Fibroblast of skin of right quadriceps (primary cell): Measurements from ENCODE around the gene KCNH1.

ENCODE experiments used
- DNase-seq: peaks from one replicate; pipeline ENCODE4 v3.0.0-alpha.2; 2013

The KCNH1 gene

DNA sequence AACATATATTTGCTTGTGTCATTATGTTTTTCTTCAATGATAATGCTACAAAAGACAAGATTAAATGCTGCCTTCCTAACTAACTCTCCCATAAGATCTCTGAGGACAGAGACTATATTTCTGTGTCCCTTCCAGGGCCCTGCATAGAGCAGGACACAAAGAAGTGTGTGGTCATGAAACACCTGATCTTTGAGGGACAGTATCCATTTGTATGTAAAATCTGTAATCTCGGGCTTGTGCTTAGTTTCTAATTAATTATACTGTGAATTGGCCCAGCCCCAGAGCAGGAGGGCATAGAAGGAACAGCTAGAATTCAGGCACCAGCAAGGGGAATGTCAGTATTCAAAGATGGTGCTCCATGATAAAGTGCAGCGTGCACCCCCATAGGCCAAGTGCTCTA, 430.4 kb downstream of the KCNH1 start:
- DNase-seq: no peak

GRCh38 chr1:210702506-210702905, 431.4 kb downstream of the KCNH1 start:
- no peak for DNase-seq

DNA sequence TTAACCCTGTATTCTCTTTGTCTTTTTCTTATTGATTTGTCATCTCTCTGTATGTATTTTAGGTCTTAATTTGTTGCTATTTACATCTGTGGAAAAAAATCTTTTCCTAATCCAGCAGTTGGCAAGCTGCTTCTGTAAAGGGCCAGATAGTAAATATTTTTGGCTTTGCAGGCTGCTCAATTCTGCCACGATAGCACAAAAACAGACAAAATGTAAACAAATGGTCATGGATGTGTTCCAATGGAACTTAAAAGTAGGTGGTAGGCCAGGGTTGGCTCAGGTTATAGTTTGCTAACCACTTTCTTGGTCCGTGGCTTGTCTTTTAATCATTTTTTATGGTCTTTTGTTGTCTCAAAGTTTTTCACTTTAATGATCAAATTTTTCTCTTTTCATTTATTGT, 433.4 kb downstream of the KCNH1 start:
- DNase-seq: no peak

GRCh38 chr1:210700083-210700482, 433.9 kb downstream of the KCNH1 start:
- DNase-seq: no peak

DNA sequence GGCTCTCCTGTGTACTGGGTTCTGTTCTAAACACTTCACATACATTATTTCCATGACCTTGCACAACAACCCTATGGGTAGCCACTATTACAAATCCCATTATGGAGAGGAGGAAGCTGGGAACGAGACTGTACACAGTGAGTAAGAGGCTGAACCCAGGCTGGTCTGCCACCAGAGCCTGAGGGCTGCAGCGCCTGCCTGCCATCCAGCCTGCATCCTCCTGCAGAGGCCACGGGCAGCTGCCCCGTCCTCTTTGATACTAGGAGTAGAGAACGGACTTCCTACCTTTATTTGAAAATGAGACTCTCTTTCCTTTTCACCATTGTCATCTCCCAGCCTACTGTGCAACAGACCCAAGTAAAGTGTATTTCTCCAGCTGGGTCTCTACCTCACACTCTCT, 435.3 kb downstream of the KCNH1 start:
- no peak for DNase-seq

DNA sequence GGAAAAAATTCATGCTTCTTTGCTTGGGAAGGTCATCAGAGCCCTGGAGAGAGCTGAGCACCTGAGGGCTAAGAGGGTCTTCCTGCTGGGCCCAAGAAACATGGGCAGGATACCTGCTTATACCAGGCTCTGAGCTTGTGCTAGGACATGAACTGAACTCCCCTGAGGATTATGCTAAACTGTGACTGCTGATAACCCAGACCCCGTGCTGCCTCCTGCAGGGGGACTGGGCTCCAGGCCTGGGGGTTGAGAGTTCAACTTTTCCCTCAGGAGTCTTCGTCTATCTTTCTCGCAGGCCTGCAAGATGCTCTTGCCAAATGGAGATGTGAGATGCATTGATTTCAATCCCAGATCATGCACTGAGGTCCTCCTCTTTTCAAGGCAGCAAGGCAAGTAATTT, 436.8 kb downstream of the KCNH1 start:
- no peak for DNase-seq

DNA sequence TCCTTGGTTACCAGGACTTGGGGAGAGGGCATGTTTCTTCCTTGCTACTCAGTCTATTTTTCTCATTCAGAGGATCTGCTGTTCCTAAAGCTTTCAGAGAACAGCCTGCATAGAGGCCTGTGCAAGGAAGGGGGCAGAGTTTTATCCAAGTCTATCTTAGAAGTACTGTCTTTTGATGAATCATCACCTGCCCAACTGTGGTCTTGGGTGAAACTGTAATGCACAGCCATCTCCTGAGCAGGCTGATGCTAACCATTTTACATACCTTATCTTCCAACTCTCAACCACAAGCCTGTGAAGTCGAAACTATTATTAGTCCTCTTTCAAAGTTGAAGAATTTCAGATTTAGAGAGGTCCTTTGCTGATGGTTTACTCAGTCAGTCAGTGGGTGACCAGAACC, 437.2 kb downstream of the KCNH1 start:
- DNase-seq: no peak

- DNase-seq: no peak
Measured at GRCh38 chr1:210695026-210695425, 438.9 kb downstream of the KCNH1 start.

DNA sequence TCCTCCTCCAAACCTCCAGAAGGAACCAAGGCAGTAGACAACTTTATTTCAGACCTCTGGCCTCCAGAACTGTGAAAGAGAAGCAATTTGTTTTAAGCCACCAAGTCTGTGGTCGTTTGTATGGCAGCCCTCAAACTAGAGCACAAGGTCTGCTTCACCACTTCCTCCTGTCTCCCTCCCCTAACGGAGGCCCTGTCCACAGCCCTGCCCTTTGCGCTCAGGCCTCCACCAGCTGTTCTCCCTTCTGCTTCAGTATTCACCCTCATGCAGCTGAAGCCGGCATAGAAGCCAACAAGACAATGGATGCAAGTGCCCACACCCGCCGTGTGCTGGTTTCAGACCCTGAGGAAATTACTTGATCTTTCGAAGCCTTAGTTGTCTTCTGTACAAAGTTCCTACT, 441.2 kb downstream of the KCNH1 start:
- DNase-seq: no peak

DNA sequence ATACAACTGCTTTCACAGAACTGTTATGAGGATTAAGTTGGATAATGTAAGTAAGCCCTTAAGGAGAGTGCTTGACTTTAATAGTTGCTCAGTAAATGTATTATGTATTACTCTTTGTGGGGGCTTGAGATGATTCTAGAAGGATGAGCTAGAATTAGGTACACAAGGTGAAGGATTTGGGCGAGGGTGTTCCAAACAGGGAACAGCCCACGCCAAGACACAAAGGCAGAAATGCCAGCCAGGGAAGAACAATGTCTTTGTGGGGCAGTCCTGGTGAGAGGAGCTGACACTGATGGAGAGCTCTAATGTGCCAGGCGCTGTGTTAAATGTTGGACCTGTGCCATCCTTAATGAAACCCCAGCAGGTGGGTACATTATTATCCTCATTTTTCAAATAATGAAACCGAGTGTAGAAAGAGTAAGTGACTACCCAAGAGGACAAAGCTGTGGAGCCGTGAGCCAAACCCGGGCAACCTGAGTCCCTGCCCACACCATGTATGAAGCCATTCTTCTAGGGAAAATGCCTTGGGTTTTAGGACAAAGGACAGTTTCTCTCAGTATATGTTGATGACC, 442.8 kb downstream of the KCNH1 start:
- DNase-seq: no peak

DNA sequence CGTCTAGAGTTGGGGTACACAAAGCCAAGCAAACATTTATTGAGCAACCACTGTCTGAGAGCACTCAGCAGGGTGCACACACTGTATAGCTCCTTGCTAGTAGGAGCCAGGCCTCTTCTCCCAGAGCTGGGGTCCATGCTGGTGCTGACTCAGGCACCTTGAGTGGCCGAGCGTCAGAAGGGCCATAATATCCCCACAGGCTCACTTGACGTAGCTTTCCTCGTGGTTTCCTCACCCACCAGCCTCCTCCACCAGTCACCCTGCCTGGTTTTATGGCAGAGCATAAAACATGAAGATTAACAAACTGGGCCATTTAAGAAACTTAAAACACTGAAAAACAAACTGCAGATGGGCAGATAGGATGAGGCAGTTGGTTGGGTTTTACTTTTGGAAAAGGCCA, 443.7 kb downstream of the KCNH1 start:
- DNase-seq: no peak

DNA sequence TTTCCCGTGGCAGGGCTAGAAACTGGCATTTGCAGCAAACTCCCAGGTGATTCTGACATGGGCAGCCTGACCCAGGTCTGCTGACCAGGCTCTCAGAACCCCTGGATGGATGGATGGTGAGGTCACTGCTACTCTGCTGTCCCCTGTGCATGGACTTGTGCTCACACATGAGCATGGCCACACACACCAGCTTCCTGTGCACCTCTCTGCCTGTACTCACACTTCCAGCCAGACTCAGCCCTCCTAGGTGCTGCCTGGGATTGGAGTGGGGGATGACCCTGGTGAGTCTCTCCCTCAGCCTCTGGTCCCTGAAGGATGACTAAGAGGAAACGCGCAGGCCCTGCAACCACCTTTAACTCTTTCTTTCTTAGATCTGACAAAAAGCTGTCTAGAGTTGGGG, 444.1 kb downstream of the KCNH1 start:
- DNase-seq: no peak

- DNase-seq: peak; percentile 9
Measured at GRCh38 chr1:210688512-210689234, 445.3 kb downstream of the KCNH1 start.

- peak; percentile 5 for DNase-seq
Measured at GRCh38 chr1:210687582-210688279, 446.2 kb downstream of the KCNH1 start.

- DNase-seq: no peak
Measured at GRCh38 chr1:210686841-210687240, 447.1 kb downstream of the KCNH1 start.

DNA sequence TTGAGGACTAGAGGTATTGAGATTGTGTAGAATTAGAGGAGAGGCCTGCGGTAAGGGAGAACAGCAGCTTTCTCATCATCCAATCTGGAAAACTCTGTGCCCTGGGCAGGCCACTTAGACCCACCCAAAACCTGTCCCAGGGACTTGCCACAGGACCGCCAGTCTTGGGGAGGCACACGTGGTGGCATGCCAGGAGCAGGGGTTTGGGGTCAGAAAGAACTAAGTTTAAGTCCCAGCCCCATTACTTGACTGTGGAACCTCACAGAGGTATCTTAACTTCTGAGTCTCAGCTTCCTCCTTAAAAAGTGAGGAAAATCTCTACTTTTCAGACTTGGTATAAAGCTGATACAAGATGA, 448.7 kb downstream of the KCNH1 start:
- no peak for DNase-seq

- DNase-seq: no peak
Measured at GRCh38 chr1:210684466-210685294, 449.3 kb downstream of the KCNH1 start.

DNA sequence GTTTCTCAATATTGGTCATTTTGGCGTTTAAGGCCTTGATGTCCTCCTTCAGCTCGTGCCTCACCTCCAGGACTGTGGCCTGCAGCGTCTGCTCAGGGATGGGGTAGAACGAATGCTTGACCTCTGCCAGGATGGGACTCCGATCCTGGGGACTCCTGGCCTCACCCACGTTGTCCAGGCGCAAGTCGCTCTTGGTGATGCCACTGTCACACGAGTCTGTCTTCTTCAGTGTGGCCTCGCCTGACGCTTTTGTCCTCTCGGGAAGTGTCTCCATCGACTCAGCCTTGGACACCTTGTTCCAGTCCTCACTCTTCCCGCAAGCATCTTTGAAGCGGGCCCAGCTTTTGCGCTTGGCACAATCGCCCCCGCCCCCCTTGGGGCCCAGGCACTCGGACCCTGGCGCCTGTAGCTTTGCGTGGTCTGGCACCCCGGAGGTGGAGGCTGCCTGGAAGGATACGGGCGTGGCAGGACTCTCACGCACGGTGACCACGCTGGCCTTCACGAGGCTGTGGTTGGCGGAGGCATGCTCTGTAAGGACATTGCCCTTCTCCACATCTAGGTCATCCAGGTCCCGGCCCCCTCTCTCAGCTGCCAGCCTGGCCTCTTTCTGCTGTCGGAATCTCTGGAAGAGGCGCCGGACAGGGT, 450.4 kb downstream of the KCNH1 start:
- DNase-seq: no peak

DNA sequence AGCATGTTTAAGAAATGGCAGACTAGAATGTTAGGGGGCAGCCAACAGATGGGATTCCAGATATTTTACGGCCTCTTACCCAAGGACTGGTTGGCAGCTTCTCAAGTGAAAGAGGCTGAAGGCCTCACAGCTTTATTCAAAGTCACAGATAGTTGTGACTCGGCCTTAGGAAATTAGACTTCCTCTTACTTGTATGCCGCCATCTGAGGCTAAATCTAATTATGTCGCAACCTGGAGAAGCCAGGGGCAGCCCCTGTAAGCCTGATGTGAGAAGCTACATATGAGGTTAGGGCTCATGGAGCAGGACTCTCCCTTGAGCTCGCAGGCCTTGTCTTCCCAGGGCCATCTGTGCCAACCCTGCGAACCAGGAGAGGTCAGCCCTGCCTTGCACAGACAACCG, 452.8 kb downstream of the KCNH1 start:
- peak; percentile 32 for DNase-seq

DNA sequence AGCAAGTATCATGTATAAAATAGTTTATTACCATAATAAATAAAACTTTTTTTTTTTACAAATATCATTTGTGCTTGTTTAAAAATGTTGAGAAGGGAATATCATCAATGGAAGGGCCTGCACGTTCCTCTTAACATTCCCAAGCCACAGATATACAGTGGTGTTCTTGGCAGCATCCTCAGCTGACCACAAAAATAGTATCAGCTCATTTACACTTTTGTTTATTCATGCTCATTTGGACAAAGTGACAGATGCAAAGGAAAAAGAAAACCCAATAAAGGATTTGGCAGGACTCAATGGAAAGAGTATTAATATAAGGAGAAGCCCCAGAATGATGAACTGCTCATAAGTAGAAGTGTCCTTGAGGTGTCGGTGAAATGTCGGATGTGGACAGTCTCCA, 455.6 kb downstream of the KCNH1 start:
- DNase-seq: no peak

DNA sequence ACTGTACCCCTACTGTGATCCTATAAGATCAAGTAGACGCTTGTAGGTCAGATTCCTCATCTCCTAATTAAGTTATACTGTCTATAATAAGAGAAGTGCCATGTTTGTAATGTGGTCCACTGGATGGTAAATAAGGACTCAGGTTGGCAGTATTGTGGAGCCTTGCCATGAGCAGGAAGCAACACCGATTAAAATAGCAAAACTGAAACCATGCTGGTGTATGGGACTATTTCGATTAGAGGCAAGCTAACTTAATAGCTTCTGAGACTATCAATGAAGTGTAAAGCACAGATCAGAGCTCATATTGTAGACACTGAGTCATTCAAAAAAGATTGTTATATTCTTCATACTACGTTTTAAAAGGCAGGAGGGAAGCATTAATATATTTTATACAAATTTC, 456.4 kb downstream of the KCNH1 start:
- no peak for DNase-seq

DNA sequence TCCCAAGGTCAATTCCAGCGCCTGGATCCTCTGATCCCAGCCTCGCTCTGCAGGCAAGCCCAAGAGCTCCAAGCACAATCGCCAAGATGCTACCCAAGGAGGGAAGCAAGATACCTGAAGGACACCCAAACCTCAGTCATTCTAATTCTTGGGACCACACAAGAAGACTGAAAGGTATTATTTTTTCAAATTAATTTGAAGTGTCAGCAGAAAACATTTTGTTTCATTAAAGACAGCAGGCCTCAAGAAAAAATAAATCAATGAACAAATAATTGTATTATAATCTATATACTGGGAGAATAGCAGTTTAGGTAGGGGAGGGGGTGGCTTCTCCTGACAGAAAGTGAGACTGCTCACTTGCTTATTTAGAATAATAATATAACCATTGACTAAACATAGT, 457.4 kb downstream of the KCNH1 start:
- DNase-seq: no peak

- DNase-seq: no peak
Measured at GRCh38 chr1:210674151-210674550, 459.8 kb downstream of the KCNH1 start.
